Activated CD4-positive, alpha-beta T cell treated with anti-CD3 and anti-CD28 coated beads for 24 hours (primary cell): ENCODE results near the gene MPV17L.
"Not testable (repeated sequence)": the region's sequence is repeated elsewhere in the genome, so short reads cannot be mapped to it uniquely, and the experiment has no call there.

Experiments used
- DNase-seq, 2 donors: peaks; one replicate each; pipeline ENCODE4 v3.0.0-alpha.2; 2020; ENCODE audit warnings: low read depth in 2 of 2

The MPV17L gene

GRCh38 chr16:15451098-15451731 lies 55.7 kb downstream of the MPV17L start:
- no peak for DNase-seq

GRCh38 chr16:15452246-15452855 lies 56.8 kb downstream of the MPV17L start:
- no peak for DNase-seq

- DNase-seq, result not testable (repeated sequence)
Measured at GRCh38 chr16:15453296-15453695, 57.7 kb downstream of the MPV17L start.

- not testable (repeated sequence) for DNase-seq
Measured at GRCh38 chr16:15454933-15455332, 59.4 kb downstream of the MPV17L start.

- DNase-seq, result no peak
Measured at GRCh38 chr16:15457400-15457799, 61.8 kb downstream of the MPV17L start.

- no peak for DNase-seq
Measured at GRCh38 chr16:15457958-15458357, 62.4 kb downstream of the MPV17L start.

- no peak for DNase-seq
Measured at GRCh38 chr16:15459791-15460190, 64.2 kb downstream of the MPV17L start.

GRCh38 chr16:15460601-15461000 lies 65.0 kb downstream of the MPV17L start:
- no peak for DNase-seq

- no peak for DNase-seq
Measured at GRCh38 chr16:15461376-15461775, 65.8 kb downstream of the MPV17L start.
